ENCODE results near the gene HAP1. TPM values are rescaled to one million over a fixed set of nuclear protein-coding genes. Genes with fewer than 3 reads are reported as not detected.
"Not testable (repeated sequence)": the region's sequence is repeated elsewhere in the genome, so short reads cannot be mapped to it uniquely, and the experiment has no call there.

HAP1 gene
- total RNA-seq, 1 experiment from 2014 or later: 2.5 TPM

- no peak overlapping the region for H2AK5ac ChIP-seq (ENCODE audit: insufficient read length, low read length)
- H3T11ph ChIP-seq (ENCODE audit: low read length): no peak overlapping the region
- H2AFZ ChIP-seq (ENCODE audit: low read length): no peak overlapping the region
- no peak for DNase-seq
- no peak overlapping the region for H2BK20ac ChIP-seq (ENCODE audit: low read depth, low read length, poor library complexity, severe bottlenecking)
- no peak overlapping the region for H3K18ac ChIP-seq (ENCODE audit: insufficient read length, low read depth, low read length)
- no peak overlapping the region for H3K4ac ChIP-seq (ENCODE audit: low read depth, low read length)
- H2BK120ac ChIP-seq (ENCODE audit: low read depth, low read length, poor library complexity, severe bottlenecking): no peak overlapping the region
- no peak overlapping the region for H3K9ac ChIP-seq (ENCODE audit: extremely low read depth, insufficient read length, low read length)
- no peaks in the 10 kb centered on the region for H3K23me2 ChIP-seq (ENCODE audit: insufficient read length, low read depth, low read length, poor library complexity, severe bottlenecking)
- no peak overlapping the region for H4K91ac ChIP-seq (ENCODE audit: insufficient read length, low read depth, low read length)
- peaks cover 0 to 4% (median under 1%) of the 10 kb centered on the region in 3 experiments; a peak in 3 of 7 replicates for H3K36me3 Mint-ChIP-seq (ENCODE audit: insufficient read depth in 1 of 3, low read depth in 3 of 3)
- no peaks in the 10 kb centered on the region for H4K20me1 ChIP-seq (ENCODE audit: control insufficient read depth, insufficient read depth, insufficient read length)
- no peaks in the 10 kb centered on the region for H3K9me3 ChIP-seq (ENCODE audit: control insufficient read depth, low read depth, low read length)
- no peaks in the 10 kb centered on the region for H3K79me1 ChIP-seq (ENCODE audit: insufficient read depth, low read depth, low read length, poor library complexity, severe bottlenecking)
- H4K5ac ChIP-seq (ENCODE audit: insufficient read length, low read depth, low read length): no peak overlapping the region
- H3K27me3 Mint-ChIP-seq (ENCODE audit: low read depth): peaks cover 82% of the 10 kb centered on the region
- no CpG with 5 or more reads among the region's 8 CpGs for WGBS (ENCODE audit: extremely low coverage, insufficient read length, low lambda C conversion rate)
- peaks cover 10% of the 10 kb centered on the region; the same call in 1 of the 2 replicates for H3K27me3 ChIP-seq (ENCODE audit: insufficient read depth, low read length)
- H3K79me2 ChIP-seq (ENCODE audit: insufficient read depth, low read length): no peaks in the 10 kb centered on the region
- no peak overlapping the region for H3K4me3 Mint-ChIP-seq
- H4K8ac ChIP-seq (replicated peaks; ENCODE audit: insufficient read length, low read depth, low read length): no peak overlapping the region
- no peak for TF ChIP-seq CTCF (conservative IDR thresholded peaks at IDR 0.05)
- no peak overlapping the region for H3K27ac ChIP-seq (ENCODE audit: insufficient read length, low read depth, low read length)
- H3K4me2 ChIP-seq (ENCODE audit: insufficient read depth, insufficient read length, low read length): no peak overlapping the region
- H3K4me1 Mint-ChIP-seq: peaks cover 17 to 18% of the 10 kb centered on the region in 2 experiments
- H3K23ac ChIP-seq (ENCODE audit: insufficient read length, low read depth, low read length): no peak overlapping the region
- no peak overlapping the region for H2BK15ac ChIP-seq (ENCODE audit: low read depth, low read length)
- no peak overlapping the region for H3K14ac ChIP-seq (ENCODE audit: insufficient read depth, low read length)
- peaks cover 3% of the 10 kb centered on the region; the same call in 1 of the 2 replicates for H3K4me1 ChIP-seq (ENCODE audit: insufficient read depth, low read length)
- no peak overlapping the region for H2BK5ac ChIP-seq (ENCODE audit: insufficient read length, low read length)
- H2BK12ac ChIP-seq (ENCODE audit: insufficient read length, low read depth, low read length): no peak overlapping the region
- peaks cover 6 to 8% of the 10 kb centered on the region in 2 experiments; a peak in 4 of 5 replicates for H3K9me3 Mint-ChIP-seq
- no peak overlapping the region for H3K56ac ChIP-seq (ENCODE audit: insufficient read length, low read depth, low read length)
- no peak overlapping the region for H3K27ac Mint-ChIP-seq
These were observed 31.7 kb downstream of the HAP1 start for GRCh38 chr17:41702712-41703111.

DNA sequence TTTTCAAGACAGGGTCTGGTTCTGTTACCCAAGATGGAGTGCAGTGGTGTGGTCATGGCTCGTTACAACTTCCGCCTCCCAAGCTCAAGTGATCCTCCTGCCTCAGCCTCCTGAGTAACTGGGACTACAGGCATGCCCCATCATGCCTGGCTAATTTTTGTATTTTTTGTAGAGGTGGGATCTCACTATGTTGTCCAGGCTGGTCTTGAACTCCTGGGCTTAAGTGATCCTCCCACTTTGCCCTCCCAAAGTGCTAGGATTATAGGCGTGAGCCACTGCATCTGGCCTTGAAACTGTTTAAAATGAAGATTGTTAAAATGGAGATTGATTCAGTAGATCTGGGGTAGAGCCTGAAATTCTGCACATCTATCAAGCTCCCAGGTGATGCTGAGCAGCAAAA, 33.6 kb downstream of the HAP1 start:
- not testable (repeated sequence) for H3K27me3 ChIP-seq (ENCODE audit: insufficient read depth, low read length); H2BK15ac ChIP-seq (ENCODE audit: low read depth, low read length); H3K4me1 ChIP-seq (ENCODE audit: insufficient read depth, low read length); H3K18ac ChIP-seq (ENCODE audit: insufficient read length, low read depth, low read length); H2BK120ac ChIP-seq (ENCODE audit: low read depth, low read length, poor library complexity, severe bottlenecking); H3K79me1 ChIP-seq (ENCODE audit: insufficient read depth, low read depth, low read length, poor library complexity, severe bottlenecking); H3K14ac ChIP-seq (ENCODE audit: insufficient read depth, low read length); H4K20me1 ChIP-seq (ENCODE audit: control insufficient read depth, insufficient read depth, insufficient read length); H3K4ac ChIP-seq (ENCODE audit: low read depth, low read length); H3K23ac ChIP-seq (ENCODE audit: insufficient read length, low read depth, low read length); H3K56ac ChIP-seq (ENCODE audit: insufficient read length, low read depth, low read length); H3K9ac ChIP-seq (ENCODE audit: extremely low read depth, insufficient read length, low read length); H3K4me2 ChIP-seq (ENCODE audit: insufficient read depth, insufficient read length, low read length); H3K23me2 ChIP-seq (ENCODE audit: insufficient read length, low read depth, low read length, poor library complexity, severe bottlenecking); H3K9me3 ChIP-seq (ENCODE audit: control insufficient read depth, low read depth, low read length); H3K27ac Mint-ChIP-seq; H4K91ac ChIP-seq (ENCODE audit: insufficient read length, low read depth, low read length); H3K79me2 ChIP-seq (ENCODE audit: insufficient read depth, low read length); H2BK5ac ChIP-seq (ENCODE audit: insufficient read length, low read length); H3K4me3 Mint-ChIP-seq; H2AFZ ChIP-seq (ENCODE audit: low read length); H4K5ac ChIP-seq (ENCODE audit: insufficient read length, low read depth, low read length); H2BK12ac ChIP-seq (ENCODE audit: insufficient read length, low read depth, low read length); H3K9me3 Mint-ChIP-seq; H3T11ph ChIP-seq (ENCODE audit: low read length); H4K8ac ChIP-seq (replicated peaks; ENCODE audit: insufficient read length, low read depth, low read length); H2AK5ac ChIP-seq (ENCODE audit: insufficient read length, low read length); H3K36me3 Mint-ChIP-seq (ENCODE audit: insufficient read depth in 1 of 3, low read depth in 3 of 3); H3K27ac ChIP-seq (ENCODE audit: insufficient read length, low read depth, low read length); H2BK20ac ChIP-seq (ENCODE audit: low read depth, low read length, poor library complexity, severe bottlenecking); DNase-seq
- H3K27me3 Mint-ChIP-seq (ENCODE audit: low read depth): peaks cover 63% of the 10 kb centered on the region
- peaks cover 13 to 17% of the 10 kb centered on the region in 2 experiments for H3K4me1 Mint-ChIP-seq
- WGBS (ENCODE audit: extremely low coverage, insufficient read length, low lambda C conversion rate): no CpG with 5 or more reads among the region's 3 CpGs
